HFF-Myc (cell line): ENCODE measurements around the gene WRAP53.
A peak's percentile ranks its signal among the peaks of the same experiment; 100 is the strongest.

Experiments
- DNase-seq: peaks from one replicate; pipeline ENCODE4 v3.0.0-alpha.2; 2011; ENCODE audit warnings: low read depth; ENCODE audit errors: extremely low read depth
- H3K4me3 ChIP-seq: replicated peaks from 2 replicates; pipeline ENCODE4 v1.5.1; 2011; ENCODE audit warnings: low read depth, mild to moderate bottlenecking, control low read depth, low read length
- CTCF ChIP-seq: IDR thresholded peaks from 2 replicates; pipeline ENCODE4 v1.5.1; 2012; ENCODE audit warnings: mild to moderate bottlenecking, low read depth, low read length, control low read depth; ENCODE audit errors: missing control alignments

Gene WRAP53

GRCh38 chr17:7667656-7668406 lies 20.4 kb upstream of the WRAP53 start:
- TF ChIP-seq CTCF: no peak
- no peak overlapping the region for H3K4me3 ChIP-seq
- DNase-seq: no peak

GRCh38 chr17:7668482-7668881 lies 19.8 kb upstream of the WRAP53 start:
- no peak overlapping the region for H3K4me3 ChIP-seq
- no peak for TF ChIP-seq CTCF
- no peak for DNase-seq

GRCh38 chr17:7673239-7673638 lies 15.0 kb upstream of the WRAP53 start:
- DNase-seq: no peak
- no peak overlapping the region for H3K4me3 ChIP-seq
- peak; percentile 60 for TF ChIP-seq CTCF

- no peak for DNase-seq
- no peak for TF ChIP-seq CTCF
- no peak overlapping the region for H3K4me3 ChIP-seq
Observed at GRCh38 chr17:7674934-7675333, 13.3 kb upstream of the WRAP53 start.

- TF ChIP-seq CTCF: no peak
- DNase-seq: no peak
- no peak overlapping the region for H3K4me3 ChIP-seq
Observed at GRCh38 chr17:7676533-7676932, 11.7 kb upstream of the WRAP53 start.

- no peak for TF ChIP-seq CTCF
- H3K4me3 ChIP-seq: no peak overlapping the region
- DNase-seq: no peak
Observed at GRCh38 chr17:7677388-7678067, 10.7 kb upstream of the WRAP53 start.
